ENCODE measurements around the gene SLC38A1.

GRCh38 chr12:46246021-46246700 lies 22.7 kb downstream of the SLC38A1 start:
- TF ChIP-seq CTCF (IDR thresholded peaks at IDR 0.05 in 8 of 11, conservative IDR thresholded peaks at IDR 0.05 in 3 of 11), result no peak
- peak in 1 of 3 donors; percentile 34 for TF ChIP-seq POLR2AphosphoS5 (IDR thresholded peaks at IDR 0.05)
